OCI-LY1 (cell line): ENCODE data around the gene PPP2R3B.

ENCODE experiments used
- H2AFZ ChIP-seq: fragments of 200-600 bp; sonication (generic), shearing (Covaris generic); 2 replicates; pipeline ENCODE4 v1.6.0; 2014; ENCODE audit warnings: antibody characterized with exemption, mild to moderate bottlenecking, low read length
- H3F3A ChIP-seq: fragments of 200-600 bp; sonication (generic), shearing (Covaris generic); 2 replicates; pipeline ENCODE4 v1.6.0; 2014; ENCODE audit warnings: mild to moderate bottlenecking, antibody characterized with exemption, low read length, moderate library complexity; ENCODE audit not compliant: insufficient read depth
- H3K27ac ChIP-seq: fragments of 200-600 bp; sonication (generic); 2 replicates; pipeline ENCODE4 v1.5.1; 2014; ENCODE audit warnings: low read length, mixed run types, mild to moderate bottlenecking, low read depth; ENCODE audit not compliant: poor library complexity, severe bottlenecking
- H3K27me3 ChIP-seq: fragments of 200-600 bp; sonication (generic); 2 replicates; pipeline ENCODE4 v1.6.0; 2014; ENCODE audit warnings: antibody characterized with exemption, mild to moderate bottlenecking, low read length, moderate library complexity; ENCODE audit not compliant: insufficient read depth
- H3K36me3 ChIP-seq: fragments of 200-600 bp; sonication (generic); 2 replicates; pipeline ENCODE4 v1.6.1; 2014; ENCODE audit warnings: mild to moderate bottlenecking, antibody characterized with exemption, low read length, moderate library complexity, mixed read lengths; ENCODE audit not compliant: insufficient read depth
- H3K4me1 ChIP-seq: fragments of 200-600 bp; sonication (generic); 2 replicates; pipeline ENCODE4 v1.5.1; 2014; ENCODE audit warnings: mild to moderate bottlenecking, low read length, moderate library complexity; ENCODE audit not compliant: insufficient read depth, severe bottlenecking
- H3K4me2 ChIP-seq: fragments of 200-600 bp; sonication (generic), shearing (Covaris generic); 2 replicates; pipeline ENCODE4 v1.6.1; 2014; ENCODE audit warnings: low read length
- H3K4me3 ChIP-seq: fragments of 200-600 bp; sonication (generic); 2 replicates; pipeline ENCODE4 v1.5.1; 2014; ENCODE audit warnings: low read length, low read depth, mild to moderate bottlenecking, mixed read lengths; ENCODE audit not compliant: poor library complexity, severe bottlenecking
- H3K79me2 ChIP-seq: fragments of 200-600 bp; shearing (Covaris generic); 2 replicates; pipeline ENCODE4 v1.6.1; 2016; ENCODE audit warnings: mixed run types, low read length, mixed read lengths; ENCODE audit not compliant: insufficient read depth
- H3K9ac ChIP-seq: fragments of 200-600 bp; sonication (generic), shearing (Covaris generic); 2 replicates; pipeline ENCODE4 v1.6.1; 2014; ENCODE audit warnings: mild to moderate bottlenecking, low read length, mixed read lengths
- H3K9me2 ChIP-seq: fragments of 200-600 bp; sonication (generic), shearing (Covaris generic); 2 replicates; pipeline ENCODE4 v1.6.1; 2014; ENCODE audit warnings: low read depth, mild to moderate bottlenecking, low read length, mixed read lengths
- H3K9me3 ChIP-seq: fragments of 200-600 bp; shearing (Covaris generic); 2 replicates; pipeline ENCODE4 v1.6.1; 2014; ENCODE audit warnings: low read length, mixed read lengths
- H4K20me1 ChIP-seq: fragments of 200-600 bp; sonication (generic), shearing (Covaris generic); 2 replicates; pipeline ENCODE4 v1.6.0; 2016; ENCODE audit warnings: mild to moderate bottlenecking, low read length; ENCODE audit not compliant: insufficient read depth
- CTCF ChIP-seq: fragments of 200-600 bp; sonication (generic), shearing (Covaris generic); IDR thresholded peaks from 2 replicates; pipeline ENCODE4 v1.5.1; 2017; ENCODE audit warnings: mild to moderate bottlenecking, antibody characterized with exemption, low read length, moderate library complexity, mixed read lengths
- EZH2 ChIP-seq: fragments of 200-600 bp; sonication (generic), shearing (Covaris generic); IDR thresholded peaks from 2 replicates; pipeline ENCODE4 v1.8.0; 2017; ENCODE audit warnings: borderline replicate concordance, mixed run types, mild to moderate bottlenecking, antibody characterized with exemption, low read length, moderate library complexity, mixed read lengths

Gene PPP2R3B

GRCh38 chrX:410296-410695 lies 23.6 kb upstream of the PPP2R3B start:
- Histone ChIP-seq H3K9me2 (no peaks in the 10 kb centered on the region), H4K20me1 (no peaks in the 10 kb centered on the region), H3K36me3 (no peaks in the 10 kb centered on the region), H2AFZ (no peak overlapping the region), H3K27ac (no peak overlapping the region), H3K4me1 (no peaks in the 10 kb centered on the region), H3K4me3 (no peak overlapping the region), H3K9ac (no peak overlapping the region), H3K9me3 (no peaks in the 10 kb centered on the region), H3K79me2 (no peaks in the 10 kb centered on the region), H3F3A (no peaks in the 10 kb centered on the region), H3K4me2 (no peak overlapping the region), H3K27me3 (no peaks in the 10 kb centered on the region)
- TF ChIP-seq EZH2 (no peak), CTCF (no peak)

GRCh38 chrX:405149-405548 lies 18.4 kb upstream of the PPP2R3B start:
- Histone ChIP-seq H3F3A (no peaks in the 10 kb centered on the region), H3K4me2 (no peak overlapping the region), H3K9me2 (no peaks in the 10 kb centered on the region), H3K9me3 (no peaks in the 10 kb centered on the region), H3K79me2 (no peaks in the 10 kb centered on the region), H3K36me3 (no peaks in the 10 kb centered on the region), H3K4me1 (no peaks in the 10 kb centered on the region), H3K4me3 (no peak overlapping the region), H3K27ac (no peak overlapping the region), H3K9ac (no peak overlapping the region), H3K27me3 (no peaks in the 10 kb centered on the region), H4K20me1 (no peaks in the 10 kb centered on the region), H2AFZ (no peak overlapping the region)
- TF ChIP-seq EZH2 = no peak
- no peak for TF ChIP-seq CTCF

- TF ChIP-seq EZH2 (no peak), CTCF (no peak)
- no peaks in the 10 kb centered on the region for H3K9me2 ChIP-seq
- H3K79me2 ChIP-seq = no peaks in the 10 kb centered on the region
- H3K27me3 ChIP-seq = no peaks in the 10 kb centered on the region
- H4K20me1 ChIP-seq = no peaks in the 10 kb centered on the region
- no peaks in the 10 kb centered on the region for H3K4me1 ChIP-seq
- H3K9me3 ChIP-seq = no peaks in the 10 kb centered on the region
- no peak overlapping the region for H3K4me2 ChIP-seq
- no peak overlapping the region for H3K4me3 ChIP-seq
- H2AFZ ChIP-seq = no peak overlapping the region
- H3K9ac ChIP-seq = no peak overlapping the region
- no peaks in the 10 kb centered on the region for H3K36me3 ChIP-seq
- H3K27ac ChIP-seq = no peak overlapping the region
- no peaks in the 10 kb centered on the region for H3F3A ChIP-seq
These were observed 17.9 kb upstream of the PPP2R3B start for GRCh38 chrX:404656-405055.
